KMS-11 (cell line): ENCODE results near the gene CCDC127.

Source experiments
- H2AFZ ChIP-seq: fragments of 200-600 bp; sonication (generic); 2 replicates; pipeline ENCODE4 v1.6.1; 2016; ENCODE audit warnings: antibody characterized with exemption, mixed run types, low read depth
- H3K27ac ChIP-seq: fragments of 200-600 bp; sonication (generic); 2 replicates; pipeline ENCODE4 v1.6.1; 2016; ENCODE audit warnings: mild to moderate bottlenecking, mixed run types
- H3K27me3 ChIP-seq: fragments of 200-600 bp; sonication (generic); 2 replicates; pipeline ENCODE4 v1.6.1; 2017; ENCODE audit warnings: mild to moderate bottlenecking, low read depth, mixed run types, moderate library complexity; ENCODE audit not compliant: insufficient read depth
- H3K36me3 ChIP-seq: fragments of 200-600 bp; sonication (generic); 2 replicates; pipeline ENCODE4 v1.6.1; 2017; ENCODE audit warnings: mild to moderate bottlenecking, mixed run types; ENCODE audit not compliant: insufficient read depth
- H3K4me1 ChIP-seq: fragments of 200-600 bp; sonication (generic); 2 replicates; pipeline ENCODE4 v1.6.1; 2016; ENCODE audit warnings: mild to moderate bottlenecking, low read depth, mixed run types; ENCODE audit not compliant: poor library complexity, severe bottlenecking
- H3K4me2 ChIP-seq: fragments of 200-600 bp; sonication (generic); 2 replicates; pipeline ENCODE4 v1.7.0; 2016; ENCODE audit warnings: mild to moderate bottlenecking, mixed run types
- H3K4me3 ChIP-seq: fragments of 200-600 bp; sonication (generic); IDR thresholded peaks from 2 replicates; pipeline ENCODE4 v1.6.1; 2017; ENCODE audit warnings: low read depth, low read length, mixed read lengths; ENCODE audit not compliant: insufficient read depth
- H3K79me2 ChIP-seq: fragments of 200-600 bp; sonication (generic); 2 replicates; pipeline ENCODE4 v1.6.1; 2016; ENCODE audit warnings: low read depth, mixed run types; ENCODE audit not compliant: insufficient read depth
- H3K9ac ChIP-seq: fragments of 200-600 bp; sonication (generic); 2 replicates; pipeline ENCODE4 v1.6.1; 2016; ENCODE audit warnings: mild to moderate bottlenecking, mixed run types
- H4K20me1 ChIP-seq: fragments of 200-600 bp; sonication (generic); 2 replicates; pipeline ENCODE4 v1.6.1; 2016; ENCODE audit warnings: mild to moderate bottlenecking, mixed run types; ENCODE audit not compliant: insufficient read depth
- CTCF ChIP-seq: fragments of 200-600 bp; sonication (generic); conservative IDR thresholded peaks from 2 replicates; pipeline ENCODE4 v1.6.1; 2017; ENCODE audit warnings: low read depth, mild to moderate bottlenecking, antibody characterized with exemption, low read length, moderate library complexity, mixed read lengths

CCDC127 gene

GRCh38 chr5:191949-192690, 25.8 kb downstream of the CCDC127 start:
- H4K20me1 ChIP-seq = no peaks in the 10 kb centered on the region
- no peak overlapping the region for H3K4me3 ChIP-seq
- H3K36me3 ChIP-seq = peaks cover 5% of the 10 kb centered on the region; the same call in 1 of the 2 replicates
- H3K27ac ChIP-seq = peak overlapping the region; percentile 86
- no peak for TF ChIP-seq CTCF
- H3K4me2 ChIP-seq = peak overlapping the region; percentile 99
- no peaks in the 10 kb centered on the region for H3K27me3 ChIP-seq
- H3K4me1 ChIP-seq = peaks cover 54% of the 10 kb centered on the region
- peaks cover 47% of the 10 kb centered on the region for H3K79me2 ChIP-seq
- H2AFZ ChIP-seq = no peak overlapping the region
- peak overlapping the region; percentile 73 for H3K9ac ChIP-seq

GRCh38 chr5:191036-191948, 26.7 kb downstream of the CCDC127 start, which contains the start of gene LRRC14B:
LRRC14B (plus strand) TSS chr5:191495; CDS start chr5:191539, 44 bp downstream.
- peak within 1 kb of the TSS; percentile 63 for H2AFZ ChIP-seq
- peak within 1 kb of the TSS; percentile 86 for H3K27ac ChIP-seq
- peak within 1 kb of the TSS; percentile 99 for H3K4me2 ChIP-seq
- H3K79me2 ChIP-seq = peaks cover 47% of the 10 kb centered on the region
- H3K4me1 ChIP-seq = peaks cover 54% of the 10 kb centered on the region
- no peak within 1 kb of the TSS for H3K4me3 ChIP-seq
- no peaks in the 10 kb centered on the region for H3K27me3 ChIP-seq
- H3K36me3 ChIP-seq = peaks cover 5% of the 10 kb centered on the region; the same call in 1 of the 2 replicates
- no peaks in the 10 kb centered on the region for H4K20me1 ChIP-seq
- H3K9ac ChIP-seq = peak within 1 kb of the TSS; percentile 73
- TF ChIP-seq CTCF = no peak

GRCh38 chr5:190366-191035, 27.5 kb downstream of the CCDC127 start:
- Histone ChIP-seq H3K4me3 (no peak overlapping the region), H4K20me1 (no peaks in the 10 kb centered on the region), H3K36me3 (peaks cover 5% of the 10 kb centered on the region; the same call in 1 of the 2 replicates), H3K4me1 (peaks cover 54% of the 10 kb centered on the region), H3K4me2 (peak overlapping the region; percentile 99), H3K27ac (peak overlapping the region; percentile 86), H3K9ac (peak overlapping the region; percentile 73), H3K79me2 (peaks cover 47% of the 10 kb centered on the region), H3K27me3 (no peaks in the 10 kb centered on the region), H2AFZ (peak overlapping the region; percentile 63)
- no peak for TF ChIP-seq CTCF

GRCh38 chr5:189976-190365, 28.0 kb downstream of the CCDC127 start:
- no peak for TF ChIP-seq CTCF
- Histone ChIP-seq H2AFZ (peak overlapping the region; percentile 63), H3K4me3 (no peak overlapping the region), H3K27ac (peak overlapping the region; percentile 86), H3K27me3 (no peaks in the 10 kb centered on the region), H3K4me2 (peak overlapping the region; percentile 99), H3K4me1 (peaks cover 54% of the 10 kb centered on the region), H3K36me3 (peaks cover 4% of the 10 kb centered on the region; the same call in 1 of the 2 replicates), H3K79me2 (peaks cover 42% of the 10 kb centered on the region), H4K20me1 (no peaks in the 10 kb centered on the region), H3K9ac (peak overlapping the region; percentile 73; the same call in 1 of the 2 replicates)
